HCT116 (cell line): ENCODE data around the gene BPIFB1.

ENCODE experiments used
- ATF3 ChIP-seq: IDR thresholded peaks from 2 replicates; pipeline ENCODE4 v1.6.1; 2012
- POLR2AphosphoS5 ChIP-seq: IDR thresholded peaks from 2 replicates; pipeline ENCODE4 v1.6.1; 2011; ENCODE audit warnings: mild to moderate bottlenecking, low read depth, low read length, moderate library complexity
- REST ChIP-seq: IDR thresholded peaks from 2 replicates; pipeline ENCODE4 v1.6.1; 2012; ENCODE audit warnings: low read depth
- YY1 ChIP-seq: IDR thresholded peaks from 2 replicates; pipeline ENCODE4 v1.6.1; 2011; ENCODE audit warnings: low read length, low read depth, moderate library complexity, mild to moderate bottlenecking; ENCODE audit not compliant: insufficient replicate concordance; ENCODE audit errors: extremely low read depth
- ZNF274 ChIP-seq: fragments of 200-500 bp; sonication (Bioruptor generic); IDR thresholded peaks from 2 replicates; pipeline ENCODE4 v1.6.1; 2014; ENCODE audit warnings: mild to moderate bottlenecking, low read depth, low read length, inconsistent platforms
- TF ChIP-seq, protein P1 (sequence below), 3 experiments: fragments of 200-600 bp in 1 of 3; sonication (generic) in 1 of 3; IDR thresholded peaks in 2 of 3; conservative IDR thresholded peaks in 1 of 3; 2 replicates each; pipeline ENCODE4 v1.5.1; 2012 to 2017; ENCODE audit warnings: low read depth in 2 of 3, low read length in 2 of 3, antibody characterized with exemption in 1 of 3, borderline replicate concordance in 1 of 3, control low read depth in 1 of 3, mild to moderate bottlenecking in 1 of 3, mixed read lengths in 1 of 3, mixed run types in 1 of 3, moderate library complexity in 1 of 3; ENCODE audit not compliant: insufficient read depth in 1 of 3
- TF ChIP-seq, protein P2 (sequence below): IDR thresholded peaks from 2 replicates; pipeline ENCODE4 v1.6.1; 2012

GRCh38 chr20:33345342-33345741, 62.3 kb downstream of the BPIFB1 start:
- TF ChIP-seq POLR2AphosphoS5 (no peak), YY1 (no peak), REST (no peak), ZNF274 (no peak), ATF3 (no peak)
- TF ChIP-seq, protein P1, sequence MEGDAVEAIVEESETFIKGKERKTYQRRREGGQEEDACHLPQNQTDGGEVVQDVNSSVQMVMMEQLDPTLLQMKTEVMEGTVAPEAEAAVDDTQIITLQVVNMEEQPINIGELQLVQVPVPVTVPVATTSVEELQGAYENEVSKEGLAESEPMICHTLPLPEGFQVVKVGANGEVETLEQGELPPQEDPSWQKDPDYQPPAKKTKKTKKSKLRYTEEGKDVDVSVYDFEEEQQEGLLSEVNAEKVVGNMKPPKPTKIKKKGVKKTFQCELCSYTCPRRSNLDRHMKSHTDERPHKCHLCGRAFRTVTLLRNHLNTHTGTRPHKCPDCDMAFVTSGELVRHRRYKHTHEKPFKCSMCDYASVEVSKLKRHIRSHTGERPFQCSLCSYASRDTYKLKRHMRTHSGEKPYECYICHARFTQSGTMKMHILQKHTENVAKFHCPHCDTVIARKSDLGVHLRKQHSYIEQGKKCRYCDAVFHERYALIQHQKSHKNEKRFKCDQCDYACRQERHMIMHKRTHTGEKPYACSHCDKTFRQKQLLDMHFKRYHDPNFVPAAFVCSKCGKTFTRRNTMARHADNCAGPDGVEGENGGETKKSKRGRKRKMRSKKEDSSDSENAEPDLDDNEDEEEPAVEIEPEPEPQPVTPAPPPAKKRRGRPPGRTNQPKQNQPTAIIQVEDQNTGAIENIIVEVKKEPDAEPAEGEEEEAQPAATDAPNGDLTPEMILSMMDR (IDR thresholded peaks at IDR 0.05 in 2 of 3, conservative IDR thresholded peaks at IDR 0.05 in 1 of 3; ENCODE audit: borderline replicate concordance in 1 of 3, insufficient read depth in 1 of 3, low read depth in 2 of 3, low read length in 2 of 3): no peak
- TF ChIP-seq, protein P2, sequence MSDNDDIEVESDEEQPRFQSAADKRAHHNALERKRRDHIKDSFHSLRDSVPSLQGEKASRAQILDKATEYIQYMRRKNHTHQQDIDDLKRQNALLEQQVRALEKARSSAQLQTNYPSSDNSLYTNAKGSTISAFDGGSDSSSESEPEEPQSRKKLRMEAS: no peak
